ENCODE measurements around the gene CHST6. TPM values are rescaled to one million over a fixed set of nuclear protein-coding genes. Genes with fewer than 3 reads are reported as not detected.
A peak's percentile ranks its signal among the peaks of the same experiment; 100 is the strongest.
"Not testable (repeated sequence)": the region's sequence is repeated elsewhere in the genome, so short reads cannot be mapped to it uniquely, and the experiment has no call there.

The CHST6 gene
- total and polyA plus RNA-seq, 2 donors (not counting 3 experiments of a cell fraction or from before 2014, with no cell fraction given): 0.26 to 0.60 TPM

DNA sequence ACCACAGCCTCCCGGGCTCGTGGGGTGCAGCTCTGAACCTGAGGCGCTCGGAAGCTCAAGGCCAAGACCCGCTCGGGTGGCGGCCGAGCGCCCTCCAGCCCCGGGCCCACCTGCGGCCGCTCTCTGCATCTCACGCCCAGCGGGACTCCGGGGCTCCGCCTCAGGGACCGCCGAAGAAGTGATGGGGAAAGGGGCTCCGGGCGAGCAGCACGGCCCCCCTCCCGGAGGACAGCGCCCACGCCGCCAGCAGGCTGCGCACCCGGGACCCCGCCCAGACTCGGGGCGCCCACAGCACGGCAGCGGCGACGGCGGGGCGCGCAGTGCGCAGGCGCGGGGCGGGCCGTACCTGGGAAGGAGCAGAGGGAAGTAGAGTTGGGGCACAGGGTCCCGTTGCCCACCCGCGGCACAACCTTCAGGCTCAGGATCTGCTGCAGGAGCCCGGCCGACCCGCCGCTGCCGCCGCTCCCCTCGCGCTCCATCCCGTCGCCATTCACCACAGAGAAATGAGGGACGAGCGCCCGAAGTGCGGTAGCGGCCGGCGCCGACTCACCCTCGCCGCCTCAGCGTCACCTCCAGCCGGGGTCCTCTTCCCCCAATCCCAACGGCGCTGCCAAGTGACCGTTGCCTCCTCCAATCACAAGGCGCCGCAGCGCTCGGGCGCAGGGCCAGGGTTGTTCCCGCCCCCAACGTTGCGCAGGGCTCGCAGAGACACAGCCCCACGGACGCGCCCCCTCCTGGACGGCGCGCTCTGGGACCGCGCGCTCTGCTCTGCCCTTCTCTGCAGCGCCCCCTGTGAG lies 30.9 kb downstream of the CHST6 start, which contains the start of gene TMEM170A:
Gene TMEM170A (minus strand): TSS at position 568 of the 797 bp plus-strand sequence. CDS start 89 bp downstream, at position 479.
- POLR2A ChIA-PET: interaction anchor here (0.8 to 1.0 kb wide), 2 partner anchors 31 to 183 kb away, joined by 4 read pairs; partner anchors contain the start of genes CFDP1, KARS1 and TERF2IP
- FAIRE-seq (peak; percentile 98), DNase-seq (ENCODE audit: low read depth, low spot score) (peak; percentile 100)
- TF ChIP-seq, protein P1, sequence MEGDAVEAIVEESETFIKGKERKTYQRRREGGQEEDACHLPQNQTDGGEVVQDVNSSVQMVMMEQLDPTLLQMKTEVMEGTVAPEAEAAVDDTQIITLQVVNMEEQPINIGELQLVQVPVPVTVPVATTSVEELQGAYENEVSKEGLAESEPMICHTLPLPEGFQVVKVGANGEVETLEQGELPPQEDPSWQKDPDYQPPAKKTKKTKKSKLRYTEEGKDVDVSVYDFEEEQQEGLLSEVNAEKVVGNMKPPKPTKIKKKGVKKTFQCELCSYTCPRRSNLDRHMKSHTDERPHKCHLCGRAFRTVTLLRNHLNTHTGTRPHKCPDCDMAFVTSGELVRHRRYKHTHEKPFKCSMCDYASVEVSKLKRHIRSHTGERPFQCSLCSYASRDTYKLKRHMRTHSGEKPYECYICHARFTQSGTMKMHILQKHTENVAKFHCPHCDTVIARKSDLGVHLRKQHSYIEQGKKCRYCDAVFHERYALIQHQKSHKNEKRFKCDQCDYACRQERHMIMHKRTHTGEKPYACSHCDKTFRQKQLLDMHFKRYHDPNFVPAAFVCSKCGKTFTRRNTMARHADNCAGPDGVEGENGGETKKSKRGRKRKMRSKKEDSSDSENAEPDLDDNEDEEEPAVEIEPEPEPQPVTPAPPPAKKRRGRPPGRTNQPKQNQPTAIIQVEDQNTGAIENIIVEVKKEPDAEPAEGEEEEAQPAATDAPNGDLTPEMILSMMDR (IDR thresholded peaks at IDR 0.05; ENCODE audit: extremely low read depth in 1 of 2, insufficient read depth in 1 of 2, low read depth in 1 of 2, low read length in 2 of 2): peak; percentile 100
- TF ChIP-seq POLR2AphosphoS5 (IDR thresholded peaks at IDR 0.05; ENCODE audit: insufficient read depth, low read depth, low read length) (peak; percentile 98), EZH2 (IDR thresholded peaks at IDR 0.05; ENCODE audit: borderline replicate concordance, low read depth, low read length, severe bottlenecking) (no peak), POLR2A (IDR thresholded peaks at IDR 0.05; ENCODE audit: low read depth, low read length) (peak; percentile 98), FOS (IDR thresholded peaks at IDR 0.05; ENCODE audit: borderline replicate concordance, insufficient read depth, low read length) (peak; percentile 13)
- intact Hi-C loops (cut with micrococcal nuclease): loop anchor here (1.0 to 5.0 kb wide), 8 partner anchors 31 to 265 kb away; partner anchors contain the start of genes BCAR1, CFDP1, KARS1 and TERF2IP
- CTCF ChIA-PET: interaction anchor here (0.7 to 5.0 kb wide), 16 partner anchors 9 to 298 kb away, joined by 3 to 117 read pairs (median 4); partner anchors contain the start of gene CHST6
- Histone ChIP-seq H3K27me3 (ENCODE audit: control insufficient read depth in 2 of 2, insufficient read depth in 2 of 2, low read length in 2 of 2) (no peaks in the 10 kb centered on the region), H3K79me2 (ENCODE audit: control insufficient read depth, insufficient read depth, low read length) (peaks cover 48% of the 10 kb centered on the region), H4K20me1 (replicated peaks; ENCODE audit: control insufficient read depth, extremely low read depth, insufficient read depth, low read length) (no peaks in the 10 kb centered on the region), H3K9ac (replicated peaks; ENCODE audit: extremely low read depth, insufficient read depth, low read length) (peak within 1 kb of the TSS; percentile 86), H3K36me3 (ENCODE audit: control insufficient read depth in 2 of 2, extremely low read depth in 1 of 2, insufficient read depth in 2 of 2, low read length in 2 of 2) (no peaks in the 10 kb centered on the region), H3K4me2 (ENCODE audit: insufficient read depth, low read length) (peak within 1 kb of the TSS; percentile 89), H3K27ac (ENCODE audit: insufficient read depth, low read depth, low read length) (peak within 1 kb of the TSS; percentile 74), H3K4me3 (replicated peaks in 1 of 3; ENCODE audit: insufficient read depth in 1 of 3, low read depth in 1 of 3, low read length in 3 of 3) (peak within 1 kb of the TSS; percentile 65 to 93 (median 68)), H2AFZ (ENCODE audit: low read depth, low read length) (peak within 1 kb of the TSS; percentile 92), H3K9me3 (replicated peaks; ENCODE audit: control insufficient read depth, insufficient read depth, low read length) (no peaks in the 10 kb centered on the region), H3K9me1 (replicated peaks; ENCODE audit: control insufficient read depth, extremely low read depth, insufficient read depth, low read length) (no peaks in the 10 kb centered on the region), H3K4me1 (ENCODE audit: control insufficient read depth, extremely low read depth, insufficient read depth, low read length) (peaks cover 10% of the 10 kb centered on the region)
- no TSS peak for BruUV-seq (replicated peaks)
- dilution Hi-C loops (cut with MboI; ENCODE audit: extremely low pct_ligation_motif_present, low sequenced_read_pairs): no loop called here

DNA sequence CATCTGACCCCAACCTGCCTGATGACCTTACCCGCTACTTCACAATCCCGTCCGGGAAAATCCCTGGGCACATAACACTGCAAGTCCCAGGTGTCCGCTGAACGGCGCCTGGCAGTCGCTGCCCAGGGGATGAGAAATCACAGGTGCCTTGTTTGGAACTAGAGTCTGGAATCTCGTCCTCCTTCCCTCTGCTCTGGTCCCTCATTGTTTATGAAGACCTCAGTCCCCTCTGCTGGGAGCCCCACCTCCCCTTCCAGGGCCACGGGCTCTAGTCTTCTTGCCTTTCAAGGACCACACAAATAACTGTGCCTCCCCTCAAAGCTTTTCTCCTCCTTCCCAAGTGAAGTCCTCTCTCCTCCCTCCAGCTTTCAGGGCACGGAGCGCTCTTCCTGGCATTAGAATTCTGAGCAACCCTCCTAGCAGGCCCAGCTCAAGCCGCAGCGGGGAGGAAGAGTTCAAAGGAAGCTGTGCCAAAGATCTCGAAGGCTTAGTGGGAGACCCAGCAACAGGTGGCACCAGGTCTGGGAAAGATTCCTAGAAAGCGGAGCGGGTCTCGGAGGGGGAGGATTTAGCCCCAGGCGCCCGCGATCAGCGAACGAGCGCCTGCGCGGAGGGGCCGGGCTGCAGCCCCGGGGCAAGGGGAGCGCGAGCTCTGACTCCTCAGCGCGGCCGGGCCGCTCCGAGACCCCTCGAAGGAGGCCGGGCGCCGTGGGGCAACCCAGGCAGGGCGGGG lies 31.7 kb downstream of the CHST6 start:
- H3K27ac ChIP-seq (ENCODE audit: insufficient read depth, low read depth, low read length): peak overlapping the region; percentile 74
- peak overlapping the region; percentile 89 for H3K4me2 ChIP-seq (ENCODE audit: insufficient read depth, low read length)
- DNase-seq (ENCODE audit: low read depth, low spot score): peak; percentile 52
- peak overlapping the region; percentile 86 for H3K9ac ChIP-seq (replicated peaks; ENCODE audit: extremely low read depth, insufficient read depth, low read length)
- intact Hi-C loops (cut with micrococcal nuclease): loop anchor here (1.0 to 5.0 kb wide), 8 partner anchors 30 to 264 kb away; partner anchors contain the start of genes BCAR1, CFDP1, KARS1 and TERF2IP
- H3K27me3 ChIP-seq (ENCODE audit: control insufficient read depth in 2 of 2, insufficient read depth in 2 of 2, low read length in 2 of 2); H3K36me3 ChIP-seq (ENCODE audit: control insufficient read depth in 2 of 2, extremely low read depth in 1 of 2, insufficient read depth in 2 of 2, low read length in 2 of 2); dilution Hi-C loops (cut with MboI; ENCODE audit: extremely low pct_ligation_motif_present, low sequenced_read_pairs); H3K9me1 ChIP-seq (replicated peaks; ENCODE audit: control insufficient read depth, extremely low read depth, insufficient read depth, low read length); H4K20me1 ChIP-seq (replicated peaks; ENCODE audit: control insufficient read depth, extremely low read depth, insufficient read depth, low read length); H3K9me3 ChIP-seq (replicated peaks; ENCODE audit: control insufficient read depth, insufficient read depth, low read length): not testable (repeated sequence)
- FAIRE-seq: peak; percentile 53
- H2AFZ ChIP-seq (ENCODE audit: low read depth, low read length): peak overlapping the region; percentile 92
- peaks cover 10% of the 10 kb centered on the region for H3K4me1 ChIP-seq (ENCODE audit: control insufficient read depth, extremely low read depth, insufficient read depth, low read length)
- CTCF ChIA-PET: interaction anchor here (0.5 to 5.0 kb wide), 7 partner anchors 8 to 265 kb away, joined by 3 to 117 read pairs (median 4); no protein-coding TSS in a partner anchor
- H3K79me2 ChIP-seq (ENCODE audit: control insufficient read depth, insufficient read depth, low read length): peaks cover 52% of the 10 kb centered on the region
- POLR2A ChIA-PET: interaction anchor here (0.6 to 1.0 kb wide), 3 partner anchors 30 to 410 kb away, joined by 4 to 6 read pairs (median 4); partner anchors contain the start of genes CFDP1, KARS1 and TERF2IP
- BruUV-seq (replicated peaks): TSS peak; percentile 20
- H3K4me3 ChIP-seq (replicated peaks in 1 of 3; ENCODE audit: insufficient read depth in 1 of 3, low read depth in 1 of 3, low read length in 3 of 3): peak overlapping the region; percentile 65 to 93 (median 68)
